K562 (cell line): ENCODE data around the gene GJB2. TPM values are rescaled to one million over a fixed set of nuclear protein-coding genes. Genes with fewer than 3 reads are reported as not detected.

ENCODE experiments used
- ATAC-seq: fragments of 200-7000 bp; cut with Tn5 transposase; 3 replicates; pipeline ENCODE4 v1.9.1; 2020; ENCODE audit warnings: moderate library complexity
- BruUV-seq: library from RNA; stranded (reverse); fragments of 400-500 nt; replicated peaks from 2 replicates; lab custom pipeline; 2021; lab: Mats Ljungman, UMichigan
- CTCF ChIA-PET: fragments of 300-600 bp; formaldehyde crosslinking; extraction: SDS; loops from one replicate; lab custom pipeline; 2021; ENCODE audit warnings: low intra/inter-chr PET ratio; lab: Yijun Ruan, JAX
- POLR2A ChIA-PET: fragments of 300-600, 350-650 bp; sonication (Branson Sonifier 250); formaldehyde crosslinking; extraction: SDS; loops from one replicate; lab custom pipeline; 2021; ENCODE audit warnings: antibody characterized with exemption, inconsistent platforms; lab: Yijun Ruan, JAX
- DNase-seq, 4 experiments: peaks; one replicate each; pipeline versions ENCODE4 v3.0.0 to v3.0.0-alpha.2; 2011 to 2018; ENCODE audit warnings: low spot score in 3 of 4, mixed read lengths in 3 of 4; ENCODE audit errors: extremely low read depth in 1 of 4
- FAIRE-seq: peaks from 2 replicates; lab custom pipeline; 2011; peaks lifted over from hg19 to GRCh38; lab: Jason Lieb, UNC
- H2AFZ ChIP-seq: 2 replicates; pipeline ENCODE4 v1.6.0; 2011; ENCODE audit warnings: low read depth, low read length, control low read depth, inconsistent platforms
- H3K27ac ChIP-seq: fragments of 200-600 bp; 3 replicates; pipeline ENCODE4 v1.8.0; 2011; ENCODE audit warnings: low read depth, mild to moderate bottlenecking, control low read depth, inconsistent platforms, low read length, moderate library complexity, mixed read lengths; ENCODE audit errors: extremely low read depth
- H3K27me3 ChIP-seq, 2 experiments: fragments of 300-600 bp in 1 of 2; 2 replicates in 1 of 2; 3 replicates in 1 of 2; pipeline versions ENCODE4 v1.6.0 to v1.8.0; 2011; ENCODE audit warnings: inconsistent platforms in 2 of 2, low read length in 2 of 2, mild to moderate bottlenecking in 1 of 2, mixed read lengths in 1 of 2, moderate library complexity in 1 of 2; ENCODE audit not compliant: control insufficient read depth in 2 of 2, insufficient read depth in 2 of 2
- H3K36me3 ChIP-seq: fragments of 300-600 bp; 3 replicates; pipeline ENCODE4 v1.8.0; 2011; ENCODE audit warnings: mild to moderate bottlenecking, low read length, inconsistent platforms; ENCODE audit not compliant: control insufficient read depth, insufficient read depth
- H3K4me1 ChIP-seq, 2 experiments: fragments of 200-600 bp in 1 of 2; replicated peaks in 1 of 2; 2 replicates in 1 of 2; 3 replicates in 1 of 2; pipeline versions ENCODE4 v1.5.1 to v1.8.0; 2011; ENCODE audit warnings: inconsistent platforms in 2 of 2, low read length in 2 of 2, mild to moderate bottlenecking in 1 of 2, mixed read lengths in 1 of 2, moderate library complexity in 1 of 2; ENCODE audit not compliant: control insufficient read depth in 2 of 2, insufficient read depth in 2 of 2
- H3K4me2 ChIP-seq: 2 replicates; pipeline ENCODE4 v1.6.1; 2011; ENCODE audit warnings: low read length, control low read depth, inconsistent platforms, mixed read lengths; ENCODE audit not compliant: insufficient read depth
- H3K4me3 ChIP-seq: fragments of 200-600 bp; sonication (generic), shearing (Covaris generic); 2 replicates; pipeline ENCODE4 v1.5.1; 2016; ENCODE audit warnings: control low read depth, inconsistent platforms
- H3K79me2 ChIP-seq: fragments of 200-600 bp; 3 replicates; pipeline ENCODE4 v1.8.0; 2011; ENCODE audit warnings: low read length, inconsistent platforms; ENCODE audit not compliant: control insufficient read depth, insufficient read depth
- H3K9ac ChIP-seq, 2 experiments: 2 replicates each; pipeline versions ENCODE4 v1.6.0 to v1.6.1; 2011; ENCODE audit warnings: low read depth in 2 of 2, low read length in 2 of 2, control low read depth in 1 of 2, inconsistent platforms in 1 of 2, mild to moderate bottlenecking in 1 of 2, mixed read lengths in 1 of 2; ENCODE audit not compliant: insufficient read depth in 1 of 2
- H3K9me1 ChIP-seq: one replicate; pipeline ENCODE4 v1.6.0; 2011; ENCODE audit warnings: inconsistent platforms, mild to moderate bottlenecking, low read length, moderate library complexity; ENCODE audit not compliant: control insufficient read depth, insufficient read depth
- H3K9me3 ChIP-seq: replicated peaks from 2 replicates; pipeline ENCODE4 v1.5.1; 2011; ENCODE audit warnings: low read depth, low read length, inconsistent platforms; ENCODE audit not compliant: control insufficient read depth, insufficient read depth
- H4K20me1 ChIP-seq: replicated peaks from 2 replicates; pipeline ENCODE4 v1.6.1; 2011; ENCODE audit warnings: low read length, inconsistent platforms, mixed read lengths; ENCODE audit not compliant: control insufficient read depth, insufficient read depth
- GABPB1 ChIP-seq: sonication (generic); formaldehyde crosslinking; IDR thresholded peaks from 2 replicates; pipeline ENCODE4 v1.8.0; 2022; ENCODE audit warnings: mild to moderate bottlenecking, missing genetic modification reagents
- HEY1 ChIP-seq: fragments of 250-450 bp; sonication (Bioruptor Pico); IDR thresholded peaks from 2 replicates; pipeline ENCODE4 v1.5.0; 2020; ENCODE audit warnings: mild to moderate bottlenecking, moderate library complexity, borderline replicate concordance
- KDM5B ChIP-seq: fragments of 200-600 bp; sonication (generic); IDR thresholded peaks from 2 replicates; pipeline ENCODE4 v1.6.1; 2012; ENCODE audit warnings: low read depth, mild to moderate bottlenecking, moderate library complexity, low read length, control low read depth, inconsistent platforms; ENCODE audit not compliant: insufficient replicate concordance
- MCM2 ChIP-seq: fragments of 450-650 bp; IDR thresholded peaks from 2 replicates; pipeline ENCODE4 v1.6.1; 2017; ENCODE audit warnings: low read depth, mild to moderate bottlenecking
- MTF1 ChIP-seq: fragments of 250-450 bp; sonication (Bioruptor Pico); IDR thresholded peaks from 2 replicates; pipeline ENCODE4 v1.9.0; 2021; ENCODE audit warnings: moderate library complexity, mild to moderate bottlenecking, inconsistent platforms, borderline replicate concordance
- NCOA2 ChIP-seq, 2 experiments: fragments of 450-650 bp; IDR thresholded peaks; 2 replicates each; pipeline ENCODE4 v1.6.1; 2018; ENCODE audit warnings: mild to moderate bottlenecking in 2 of 2, moderate library complexity in 1 of 2; ENCODE audit not compliant: partially characterized antibody in 2 of 2
- NFE2 ChIP-seq: IDR thresholded peaks from 2 replicates; pipeline ENCODE4 v1.6.1; 2014; ENCODE audit warnings: antibody characterized with exemption, low read depth
- NFYB ChIP-seq: IDR thresholded peaks from 2 replicates; pipeline ENCODE4 v1.6.1; 2011; ENCODE audit warnings: mild to moderate bottlenecking, moderate library complexity; ENCODE audit not compliant: insufficient read length; ENCODE audit errors: extremely low read depth
- NR2F6 ChIP-seq: fragments of 450-650 bp; formaldehyde crosslinking; IDR thresholded peaks from 2 replicates; pipeline ENCODE4 v1.4.0; 2020; ENCODE audit warnings: mild to moderate bottlenecking
- NUFIP1 ChIP-seq: fragments of 450-650 bp; IDR thresholded peaks from 2 replicates; pipeline ENCODE4 v1.6.1; 2018; ENCODE audit not compliant: partially characterized antibody
- PCBP2 ChIP-seq: fragments of 200-400 bp; formaldehyde crosslinking; IDR thresholded peaks from 2 replicates; pipeline ENCODE4 v1.6.1; 2018; ENCODE audit warnings: low read length, low read depth, mild to moderate bottlenecking, moderate library complexity; ENCODE audit not compliant: poor library complexity, severe bottlenecking
- RBM34 ChIP-seq: fragments of 200-400 bp; formaldehyde crosslinking; IDR thresholded peaks from 2 replicates; pipeline ENCODE4 v1.6.1; 2018; ENCODE audit warnings: low read length, borderline replicate concordance; ENCODE audit not compliant: insufficient read depth
- RCOR1 ChIP-seq, 2 experiments: IDR thresholded peaks; 2 replicates each; pipeline ENCODE4 v1.6.1; 2012; ENCODE audit warnings: low read depth in 2 of 2, low read length in 2 of 2, borderline replicate concordance in 1 of 2, improper control_type of control experiment in 1 of 2
- SAP30 ChIP-seq: fragments of 200-600 bp; sonication (generic); IDR thresholded peaks from 2 replicates; pipeline ENCODE4 v1.6.1; 2012; ENCODE audit warnings: borderline replicate concordance, low read depth, mild to moderate bottlenecking, moderate library complexity, low read length, control low read depth, inconsistent platforms; ENCODE audit not compliant: insufficient read depth, poor library complexity, severe bottlenecking
- SMARCE1 ChIP-seq: fragments of 450-650 bp; IDR thresholded peaks from 2 replicates; pipeline ENCODE4 v1.7.1; 2016; ENCODE audit warnings: mild to moderate bottlenecking
- TCFL5 ChIP-seq: fragments of 250-450 bp; sonication (Bioruptor Pico); conservative IDR thresholded peaks from 2 replicates; pipeline ENCODE4 v1.6.1; 2021; ENCODE audit warnings: mild to moderate bottlenecking, moderate library complexity, matching md5 sums
- TGIF2 ChIP-seq: sonication (generic); formaldehyde crosslinking; IDR thresholded peaks from 2 replicates; pipeline ENCODE4 v1.8.1; 2022; ENCODE audit warnings: mild to moderate bottlenecking, missing genetic modification reagents, moderate library complexity
- ZNF12 ChIP-seq: sonication (generic); formaldehyde crosslinking; IDR thresholded peaks from 2 replicates; pipeline ENCODE4 v1.4.0; 2020; ENCODE audit warnings: mild to moderate bottlenecking, missing genetic modification reagents
- WGBS: fragments of 100-300 bp; shearing (Covaris generic); methylation state at CpG from one replicate; pipeline ENCODE4 v1.1.6; 2016; ENCODE audit warnings: low coverage, mixed read lengths; ENCODE audit not compliant: insufficient coverage; ENCODE audit errors: missing lambda C conversion rate; 5-methylcytosine and 5-hydroxymethylcytosine counted together
- in situ Hi-C: fragments of 300-500 bp; cut with MboI; formaldehyde crosslinking; loops from 4 replicates; pipeline ENCODE4 v1.15.0; 2018; ENCODE audit warnings: inconsistent platforms, mixed read lengths
- intact Hi-C: fragments of 100-400 bp; cut with micrococcal nuclease; formaldehyde crosslinking; loops from 2 replicates; pipeline ENCODE4 v1.14.2; 2022
- polyA plus RNA-seq, 8 experiments: library from polyadenylated mRNA; depleted of rRNA in 4 of 8; stranded (reverse) in 5 of 8; unstranded in 3 of 8; fragments of >200 nt; fragmentation: Nextera tagmentation in 2 of 8; fragmentation: Illumina TruSeq in 1 of 8; extraction: Ambion mirVana in 2 of 8; extraction: Trizol in 1 of 8; gene quantifications; 2 replicates each; pipeline versions ENCODE4 v1.2.1 to v1.2.3, GENCODE V29; 2011 to 2014; ENCODE audit warnings: inconsistent platforms in 1 of 8, missing spikeins in 1 of 8
- total RNA-seq, 7 experiments: library from RNA; depleted of rRNA in 6 of 7; stranded (reverse); fragments of >200 nt in 6 of 7; fragmentation: Illumina TruSeq in 2 of 7; extraction: Trizol in 2 of 7; gene quantifications; 2 replicates each; pipeline versions ENCODE4 v1.2.1 to v1.2.3, GENCODE V29; 2011 to 2021; ENCODE audit warnings: low replicate concordance in 1 of 7
- TF ChIP-seq, protein P1 (sequence below): fragments of 250-450 bp; sonication (Bioruptor Pico); IDR thresholded peaks from 2 replicates; pipeline ENCODE4 v1.8.0; 2021; ENCODE audit warnings: borderline replicate concordance, mild to moderate bottlenecking, moderate library complexity; ENCODE audit not compliant: poor library complexity, severe bottlenecking
- TF ChIP-seq, protein P2 (sequence below), 2 experiments: IDR thresholded peaks; 2 replicates each; pipeline ENCODE4 v1.6.1; 2011; ENCODE audit warnings: borderline replicate concordance in 1 of 2, control low read depth in 1 of 2, low read depth in 1 of 2, low read length in 1 of 2, mild to moderate bottlenecking in 1 of 2, mixed read lengths in 1 of 2, moderate library complexity in 1 of 2; ENCODE audit not compliant: insufficient read depth in 1 of 2, insufficient read length in 1 of 2, poor library complexity in 1 of 2, severe bottlenecking in 1 of 2; ENCODE audit errors: extremely low read depth in 1 of 2

The GJB2 gene
- total and polyA plus RNA-seq, 9 of the 15 experiments (the other 6 are each of a cell fraction or from before 2014, with no cell fraction given) = not detected

DNA sequence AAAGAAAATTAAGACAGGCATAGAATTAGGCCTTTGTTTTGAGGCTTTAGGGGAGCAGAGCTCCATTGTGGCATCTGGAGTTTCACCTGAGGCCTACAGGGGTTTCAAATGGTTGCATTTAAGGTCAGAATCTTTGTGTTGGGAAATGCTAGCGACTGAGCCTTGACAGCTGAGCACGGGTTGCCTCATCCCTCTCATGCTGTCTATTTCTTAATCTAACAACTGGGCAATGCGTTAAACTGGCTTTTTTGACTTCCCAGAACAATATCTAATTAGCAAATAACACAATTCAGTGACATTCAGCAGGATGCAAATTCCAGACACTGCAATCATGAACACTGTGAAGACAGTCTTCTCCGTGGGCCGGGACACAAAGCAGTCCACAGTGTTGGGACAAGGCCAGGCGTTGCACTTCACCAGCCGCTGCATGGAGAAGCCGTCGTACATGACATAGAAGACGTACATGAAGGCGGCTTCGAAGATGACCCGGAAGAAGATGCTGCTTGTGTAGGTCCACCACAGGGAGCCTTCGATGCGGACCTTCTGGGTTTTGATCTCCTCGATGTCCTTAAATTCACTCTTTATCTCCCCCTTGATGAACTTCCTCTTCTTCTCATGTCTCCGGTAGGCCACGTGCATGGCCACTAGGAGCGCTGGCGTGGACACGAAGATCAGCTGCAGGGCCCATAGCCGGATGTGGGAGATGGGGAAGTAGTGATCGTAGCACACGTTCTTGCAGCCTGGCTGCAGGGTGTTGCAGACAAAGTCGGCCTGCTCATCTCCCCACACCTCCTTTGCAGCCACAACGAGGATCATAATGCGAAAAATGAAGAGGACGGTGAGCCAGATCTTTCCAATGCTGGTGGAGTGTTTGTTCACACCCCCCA lies 3.8 kb downstream of the GJB2 start:
- Histone ChIP-seq H3K27me3 (peaks cover 15 to 25% of the 10 kb centered on the region in 2 experiments; a peak in 4 of 5 replicates), H3K4me2 (peak overlapping the region; percentile 25; the same call in 1 of the 2 replicates)
- BruUV-seq = no TSS peak
- TF ChIP-seq NFE2 (no peak), RBM34 (no peak), SMARCE1 (no peak), TCFL5 (no peak), MTF1 (no peak), NR2F6 (CRISPR knock-in tag) (no peak), HEY1 (no peak), NFYB (no peak), NUFIP1 (no peak), PCBP2 (no peak), KDM5B (no peak), MCM2 (no peak), TGIF2 (CRISPR knock-in tag) (no peak), NCOA2 (IDR thresholded peaks at IDR 0.05; ENCODE audit: partially characterized antibody in 2 of 2) (no peak), GABPB1 (CRISPR knock-in tag) (peak; percentile 95), SAP30 (no peak), RCOR1 (IDR thresholded peaks at IDR 0.05; ENCODE audit: borderline replicate concordance in 1 of 2, low read depth in 2 of 2, low read length in 2 of 2) (0 out of 4 replicates have a peak, but pooled peaks of 1 of the 2 experiments have one; percentile 12), ZNF12 (no peak)
- TF ChIP-seq, protein P1, sequence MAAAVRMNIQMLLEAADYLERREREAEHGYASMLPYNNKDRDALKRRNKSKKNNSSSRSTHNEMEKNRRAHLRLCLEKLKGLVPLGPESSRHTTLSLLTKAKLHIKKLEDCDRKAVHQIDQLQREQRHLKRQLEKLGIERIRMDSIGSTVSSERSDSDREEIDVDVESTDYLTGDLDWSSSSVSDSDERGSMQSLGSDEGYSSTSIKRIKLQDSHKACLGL (CRISPR knock-in tag) = no peak
- TF ChIP-seq, protein P2, sequence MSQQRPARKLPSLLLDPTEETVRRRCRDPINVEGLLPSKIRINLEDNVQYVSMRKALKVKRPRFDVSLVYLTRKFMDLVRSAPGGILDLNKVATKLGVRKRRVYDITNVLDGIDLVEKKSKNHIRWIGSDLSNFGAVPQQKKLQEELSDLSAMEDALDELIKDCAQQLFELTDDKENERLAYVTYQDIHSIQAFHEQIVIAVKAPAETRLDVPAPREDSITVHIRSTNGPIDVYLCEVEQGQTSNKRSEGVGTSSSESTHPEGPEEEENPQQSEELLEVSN (IDR thresholded peaks at IDR 0.05; ENCODE audit: borderline replicate concordance in 1 of 2, extremely low read depth in 1 of 2, insufficient read depth in 1 of 2, insufficient read length in 1 of 2, low read depth in 1 of 2, low read length in 1 of 2, poor library complexity in 1 of 2, severe bottlenecking in 1 of 2) = peak in 1 of 2 experiments; percentile 68

More for the DNA sequence above, 3.8 kb downstream of the GJB2 start:
- ChIA-PET CTCF (no interaction called here), POLR2A (no interaction called here)
- DNase-seq = peak; percentile 15 to 48 (median 30)
- H3K36me3 ChIP-seq = no peaks in the 10 kb centered on the region
- no peaks in the 10 kb centered on the region for H4K20me1 ChIP-seq
- intact Hi-C loops (no loop called here), in situ Hi-C loops (no loop called here)
- H3K4me1 ChIP-seq = peaks cover 4% of the 10 kb centered on the region in 2 experiments; a peak in 2 of 5 replicates
- H3K79me2 ChIP-seq = no peaks in the 10 kb centered on the region
- H3K9me3 ChIP-seq = no peaks in the 10 kb centered on the region
- 31% methylated on average over 28 of the region's 28 CpGs for WGBS
- H2AFZ ChIP-seq = peak overlapping the region; percentile 74; the same call in 1 of the 2 replicates
- H3K9ac ChIP-seq = no peak overlapping the region
- no peaks in the 10 kb centered on the region for H3K9me1 ChIP-seq
- no peak for FAIRE-seq
- H3K4me3 ChIP-seq = no peak overlapping the region
- peak; percentile 94 for ATAC-seq
- H3K27ac ChIP-seq = no peak overlapping the region
